Right lobe of liver (tissue), 6 donors: Measurements from ENCODE around the gene LEAP2. TPM values are rescaled to one million over a fixed set of nuclear protein-coding genes. Genes with fewer than 3 reads are reported as not detected.
"Not testable (repeated sequence)": the region's sequence is repeated elsewhere in the genome, so short reads cannot be mapped to it uniquely, and the experiment has no call there.

ENCODE experiments used
- ATAC-seq, 4 donors: fragments of 200-7000 bp; cut with Tn5 transposase; one replicate each; pipeline ENCODE4 v1.9.1; 2020; ENCODE audit warnings: mild to moderate bottlenecking in 4 of 4, moderate library complexity in 4 of 4
- DNase-seq, 3 donors: peaks; one replicate each; pipeline ENCODE4 v3.0.0-alpha.2; 2020
- H3K27ac ChIP-seq, 3 donors: fragments of 200-600 bp; one replicate each; pipeline ENCODE4 v1.8.0; 2022
- H3K27me3 ChIP-seq, 2 donors: fragments of 200-600 bp; one replicate each; pipeline ENCODE4 v1.8.0; 2022
- H3K36me3 ChIP-seq, 4 donors: fragments of 200-600 bp; sonication (generic) in 1 of 4; one replicate each; pipeline versions ENCODE4 v1.5.1 to v1.8.0; 2017 to 2022; ENCODE audit warnings: control low read depth in 1 of 4
- H3K4me1 ChIP-seq, 4 donors: fragments of 200-600 bp; sonication (generic) in 1 of 4; one replicate each; pipeline versions ENCODE4 v1.5.1 to v1.8.0; 2017 to 2022; ENCODE audit warnings: control low read depth in 1 of 4
- H3K4me3 ChIP-seq, 3 donors: fragments of 200-600 bp; one replicate each; pipeline ENCODE4 v1.8.0; 2022
- H3K9me3 ChIP-seq, 4 donors: fragments of 200-600 bp; sonication (generic) in 1 of 4; one replicate each; pipeline versions ENCODE4 v1.5.1 to v1.8.0; 2017 to 2022; ENCODE audit warnings: control low read depth in 1 of 4
- CTCF ChIP-seq, 4 donors: fragments of 200-600 bp in 3 of 4; fragments of 450-650 bp in 1 of 4; IDR thresholded peaks; one replicate each; pipeline versions ENCODE4 v1.5.1 to v1.8.0; 2016 to 2022; ENCODE audit warnings: antibody characterized with exemption in 4 of 4, mild to moderate bottlenecking in 2 of 4
- POLR2A ChIP-seq: fragments of 450-650 bp; IDR thresholded peaks from one replicate; pipeline ENCODE4 v1.6.1; 2017; ENCODE audit warnings: antibody characterized with exemption, mild to moderate bottlenecking
- WGBS: methylation state at CpG from one replicate; pipeline ENCODE4 v1.1.6; 2018; ENCODE audit warnings: low coverage, low lambda C conversion rate; ENCODE audit not compliant: insufficient coverage; ENCODE audit errors: missing lambda C conversion rate; 5-methylcytosine and 5-hydroxymethylcytosine counted together
- intact Hi-C, 2 donors: fragments of 100-400 bp; cut with DNase I; formaldehyde crosslinking; loops; one replicate each; pipeline versions ENCODE4 v1.11.2 to v1.14.1; 2022
- total RNA-seq, 6 experiments: library from RNA; depleted of rRNA in 2 of 6; stranded (reverse); fragments of >200 nt in 2 of 6; fragmentation: NEBNext Ultra II Directional in 3 of 6; extraction: Animal tissue kit (Norgen Biotek cat#: 25700) in 3 of 6; gene quantifications; one replicate each; pipeline versions ENCODE4 v1.1.0 to v1.2.4, GENCODE V29; 2016 to 2023
- donor health status: DM: no; HTN: yes; CAD: no.
- donor health status: DM: no; HTN: no; CAD: no.
- donor health status: DM: no; HTN: no; CAD: no.
- donor health status: DM: no; HTN: yes; CAD: no.
- donor health status: DM: no; HTN: yes; CAD: no.

Gene LEAP2
- total RNA-seq, 6 experiments from 2014 or later = 120 to 439 (median 214) TPM

- H3K27ac ChIP-seq = peak overlapping the region; percentile 37 to 81 (median 56)
Measured at GRCh38 chr5:132850066-132850465, 23.4 kb upstream of the LEAP2 start.

GRCh38 chr5:132853323-132853722 lies 20.1 kb upstream of the LEAP2 start:
- peaks cover 0 to 52% (median 14%) of the 10 kb centered on the region in 4 donors for H3K4me1 ChIP-seq
- 24% methylated on average over 3 of the region's 3 CpGs for WGBS
- H3K4me3 ChIP-seq = peak overlapping the region in 1 of 3 donors; percentile 8
- ATAC-seq = peak; percentile 87 to 93 (median 91)
- intact Hi-C loops = no loop called here
- H3K27ac ChIP-seq = peak overlapping the region; percentile 64 to 79 (median 73)
- no peaks in the 10 kb centered on the region for H3K27me3 ChIP-seq
- H3K36me3 ChIP-seq = no peaks in the 10 kb centered on the region
- TF ChIP-seq CTCF (IDR thresholded peaks at IDR 0.05) (no peak), POLR2A (peak; percentile 87)
- DNase-seq = peak in 1 of 3 donors; percentile 66
- H3K9me3 ChIP-seq = no peaks in the 10 kb centered on the region

More at GRCh38 chr5:132850066-132850465, 23.4 kb upstream of the LEAP2 start:
- Histone ChIP-seq H3K36me3 (no peaks in the 10 kb centered on the region), H3K4me3 (no peak overlapping the region), H3K27me3 (no peaks in the 10 kb centered on the region), H3K4me1 (peaks cover 0 to 50% (median 14%) of the 10 kb centered on the region in 4 donors), H3K9me3 (no peaks in the 10 kb centered on the region)
- ATAC-seq (peak in 1 of 4 donors; percentile 41), DNase-seq (no peak)
- TF ChIP-seq CTCF (IDR thresholded peaks at IDR 0.05) = no peak
- TF ChIP-seq POLR2A = no peak
- intact Hi-C loops = no loop called here
- WGBS = 49% methylated on average over 2 of the region's 2 CpGs

- Histone ChIP-seq H3K36me3 (no peaks in the 10 kb centered on the region), H3K4me1 (peaks cover 0 to 49% (median 13%) of the 10 kb centered on the region in 4 donors), H3K9me3 (no peaks in the 10 kb centered on the region), H3K27me3 (no peaks in the 10 kb centered on the region), H3K27ac (peak overlapping the region; percentile 64 to 79 (median 73)), H3K4me3 (no peak overlapping the region)
- intact Hi-C loops = no loop called here
- WGBS = 5% methylated on average over 1 of the region's 1 CpG
- ATAC-seq (peak; percentile 5 to 35 (median 16)), DNase-seq (no peak)
- no peak for TF ChIP-seq CTCF (IDR thresholded peaks at IDR 0.05)
- no peak for TF ChIP-seq POLR2A
Measured at GRCh38 chr5:132853790-132854189, 19.7 kb upstream of the LEAP2 start.

- 12% methylated on average over 3 of the region's 3 CpGs for WGBS
- no peaks in the 10 kb centered on the region for H3K36me3 ChIP-seq
- DNase-seq (no peak), ATAC-seq (peak in 2 of 4 donors; percentile 20 to 27)
- H3K27me3 ChIP-seq = no peaks in the 10 kb centered on the region
- H3K9me3 ChIP-seq = no peaks in the 10 kb centered on the region
- H3K27ac ChIP-seq = peak overlapping the region; percentile 64 to 79 (median 73)
- peaks cover 0 to 44% (median 10%) of the 10 kb centered on the region in 4 donors for H3K4me1 ChIP-seq
- intact Hi-C loops = no loop called here
- H3K4me3 ChIP-seq = no peak overlapping the region
- TF ChIP-seq POLR2A (no peak), CTCF (IDR thresholded peaks at IDR 0.05) (no peak)
Measured at GRCh38 chr5:132854301-132854700, 19.2 kb upstream of the LEAP2 start.

- Histone ChIP-seq H3K27ac (peak overlapping the region; percentile 64 to 79 (median 73)), H3K4me1 (peaks cover 0 to 37% (median 7%) of the 10 kb centered on the region in 4 donors)
- ATAC-seq = peak in 1 of 4 donors; percentile 26
- H3K9me3 ChIP-seq, DNase-seq, H3K4me3 ChIP-seq, intact Hi-C loops, H3K27me3 ChIP-seq, H3K36me3 ChIP-seq: not testable (repeated sequence)
- 86% methylated on average over 5 of the region's 5 CpGs for WGBS
Measured at GRCh38 chr5:132854992-132855391, 18.5 kb upstream of the LEAP2 start.
